ENCODE results near the gene PRRX2.

GRCh38 chr9:129724456-129725190 is 59.2 kb downstream of the PRRX2 start:
- no peak for TF ChIP-seq CSDC2 (CRISPR knock-in tag; IDR thresholded peaks at IDR 0.05)
- no peak for TF ChIP-seq PPARA (CRISPR knock-in tag; IDR thresholded peaks at IDR 0.05; ENCODE audit: borderline replicate concordance)
- TF ChIP-seq ESRRG (CRISPR knock-in tag; IDR thresholded peaks at IDR 0.05), result no peak
- no peak for TF ChIP-seq PATZ1 (CRISPR knock-in tag; IDR thresholded peaks at IDR 0.05; ENCODE audit: borderline replicate concordance)
- TF ChIP-seq CREB5 (CRISPR knock-in tag; IDR thresholded peaks at IDR 0.05; ENCODE audit: low read depth), result no peak
- no peak for TF ChIP-seq BACH2 (CRISPR knock-in tag; IDR thresholded peaks at IDR 0.05; ENCODE audit: borderline replicate concordance)
- no peak for TF ChIP-seq ARNTL (CRISPR knock-in tag; IDR thresholded peaks at IDR 0.05; ENCODE audit: borderline replicate concordance, low read depth)
- no peak for TF ChIP-seq ZFP30 (CRISPR knock-in tag; IDR thresholded peaks at IDR 0.05)
- TF ChIP-seq ZNF565 (CRISPR knock-in tag; conservative IDR thresholded peaks at IDR 0.05; ENCODE audit: low read depth), result no peak
- TF ChIP-seq ZFP3 (CRISPR knock-in tag; IDR thresholded peaks at IDR 0.05), result no peak
- TF ChIP-seq TSHZ2 (CRISPR knock-in tag; IDR thresholded peaks at IDR 0.05), result no peak
- no peak for TF ChIP-seq ZC3H10 (CRISPR knock-in tag; IDR thresholded peaks at IDR 0.05)
- no peak for TF ChIP-seq RARB (CRISPR knock-in tag; IDR thresholded peaks at IDR 0.05)
- TF ChIP-seq GLIS3 (CRISPR knock-in tag; IDR thresholded peaks at IDR 0.05), result no peak
